ENCODE data around the gene CFAP107. TPM values are rescaled to one million over a fixed set of nuclear protein-coding genes. Genes with fewer than 3 reads are reported as not detected.

Gene CFAP107
- total and polyA plus RNA-seq, 2 experiments from 2014 or later: 0.07 TPM; not detected in 1

GRCh38 chr1:12741946-12742345, 4.1 kb upstream of the CFAP107 start (continued):
- TF ChIP-seq, protein P1, sequence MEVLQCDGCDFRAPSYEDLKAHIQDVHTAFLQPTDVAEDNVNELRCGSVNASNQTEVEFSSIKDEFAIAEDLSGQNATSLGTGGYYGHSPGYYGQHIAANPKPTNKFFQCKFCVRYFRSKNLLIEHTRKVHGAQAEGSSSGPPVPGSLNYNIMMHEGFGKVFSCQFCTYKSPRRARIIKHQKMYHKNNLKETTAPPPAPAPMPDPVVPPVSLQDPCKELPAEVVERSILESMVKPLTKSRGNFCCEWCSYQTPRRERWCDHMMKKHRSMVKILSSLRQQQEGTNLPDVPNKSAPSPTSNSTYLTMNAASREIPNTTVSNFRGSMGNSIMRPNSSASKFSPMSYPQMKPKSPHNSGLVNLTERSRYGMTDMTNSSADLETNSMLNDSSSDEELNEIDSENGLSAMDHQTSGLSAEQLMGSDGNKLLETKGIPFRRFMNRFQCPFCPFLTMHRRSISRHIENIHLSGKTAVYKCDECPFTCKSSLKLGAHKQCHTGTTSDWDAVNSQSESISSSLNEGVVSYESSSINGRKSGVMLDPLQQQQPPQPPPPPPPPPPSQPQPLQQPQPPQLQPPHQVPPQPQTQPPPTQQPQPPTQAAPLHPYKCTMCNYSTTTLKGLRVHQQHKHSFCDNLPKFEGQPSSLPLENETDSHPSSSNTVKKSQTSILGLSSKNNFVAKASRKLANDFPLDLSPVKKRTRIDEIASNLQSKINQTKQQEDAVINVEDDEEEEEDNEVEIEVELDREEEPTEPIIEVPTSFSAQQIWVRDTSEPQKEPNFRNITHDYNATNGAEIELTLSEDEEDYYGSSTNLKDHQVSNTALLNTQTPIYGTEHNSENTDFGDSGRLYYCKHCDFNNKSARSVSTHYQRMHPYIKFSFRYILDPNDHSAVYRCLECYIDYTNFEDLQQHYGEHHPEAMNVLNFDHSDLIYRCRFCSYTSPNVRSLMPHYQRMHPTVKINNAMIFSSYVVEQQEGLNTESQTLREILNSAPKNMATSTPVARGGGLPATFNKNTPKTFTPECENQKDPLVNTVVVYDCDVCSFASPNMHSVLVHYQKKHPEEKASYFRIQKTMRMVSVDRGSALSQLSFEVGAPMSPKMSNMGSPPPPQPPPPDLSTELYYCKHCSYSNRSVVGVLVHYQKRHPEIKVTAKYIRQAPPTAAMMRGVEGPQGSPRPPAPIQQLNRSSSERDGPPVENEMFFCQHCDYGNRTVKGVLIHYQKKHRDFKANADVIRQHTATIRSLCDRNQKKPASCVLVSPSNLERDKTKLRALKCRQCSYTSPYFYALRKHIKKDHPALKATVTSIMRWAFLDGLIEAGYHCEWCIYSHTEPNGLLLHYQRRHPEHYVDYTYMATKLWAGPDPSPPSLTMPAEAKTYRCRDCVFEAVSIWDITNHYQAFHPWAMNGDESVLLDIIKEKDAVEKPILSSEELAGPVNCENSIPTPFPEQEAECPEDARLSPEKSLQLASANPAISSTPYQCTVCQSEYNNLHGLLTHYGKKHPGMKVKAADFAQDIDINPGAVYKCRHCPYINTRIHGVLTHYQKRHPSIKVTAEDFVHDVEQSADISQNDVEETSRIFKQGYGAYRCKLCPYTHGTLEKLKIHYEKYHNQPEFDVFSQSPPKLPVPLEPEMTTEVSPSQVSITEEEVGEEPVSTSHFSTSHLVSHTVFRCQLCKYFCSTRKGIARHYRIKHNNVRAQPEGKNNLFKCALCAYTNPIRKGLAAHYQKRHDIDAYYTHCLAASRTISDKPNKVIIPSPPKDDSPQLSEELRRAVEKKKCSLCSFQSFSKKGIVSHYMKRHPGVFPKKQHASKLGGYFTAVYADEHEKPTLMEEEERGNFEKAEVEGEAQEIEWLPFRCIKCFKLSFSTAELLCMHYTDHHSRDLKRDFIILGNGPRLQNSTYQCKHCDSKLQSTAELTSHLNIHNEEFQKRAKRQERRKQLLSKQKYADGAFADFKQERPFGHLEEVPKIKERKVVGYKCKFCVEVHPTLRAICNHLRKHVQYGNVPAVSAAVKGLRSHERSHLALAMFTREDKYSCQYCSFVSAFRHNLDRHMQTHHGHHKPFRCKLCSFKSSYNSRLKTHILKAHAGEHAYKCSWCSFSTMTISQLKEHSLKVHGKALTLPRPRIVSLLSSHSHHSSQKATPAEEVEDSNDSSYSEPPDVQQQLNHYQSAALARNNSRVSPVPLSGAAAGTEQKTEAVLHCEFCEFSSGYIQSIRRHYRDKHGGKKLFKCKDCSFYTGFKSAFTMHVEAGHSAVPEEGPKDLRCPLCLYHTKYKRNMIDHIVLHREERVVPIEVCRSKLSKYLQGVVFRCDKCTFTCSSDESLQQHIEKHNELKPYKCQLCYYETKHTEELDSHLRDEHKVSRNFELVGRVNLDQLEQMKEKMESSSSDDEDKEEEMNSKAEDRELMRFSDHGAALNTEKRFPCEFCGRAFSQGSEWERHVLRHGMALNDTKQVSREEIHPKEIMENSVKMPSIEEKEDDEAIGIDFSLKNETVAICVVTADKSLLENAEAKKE (CRISPR knock-in tag; IDR thresholded peaks at IDR 0.05): no peak
- TF ChIP-seq CTCF (conservative IDR thresholded peaks at IDR 0.05; ENCODE audit: low read depth in 2 of 2) (no peak), EZH2phosphoT487 (IDR thresholded peaks at IDR 0.05; ENCODE audit: unreplicated experiment) (no peak), ZNF114 (CRISPR knock-in tag; IDR thresholded peaks at IDR 0.05) (no peak), NANOG (IDR thresholded peaks at IDR 0.05; ENCODE audit: borderline replicate concordance) (no peak), JUNB (IDR thresholded peaks at IDR 0.05; ENCODE audit: unreplicated experiment) (no peak), POLR2AphosphoS5 (IDR thresholded peaks at IDR 0.05; ENCODE audit: low read depth) (no peak), STAT1 (IDR thresholded peaks at IDR 0.05; ENCODE audit: unreplicated experiment) (no peak), ZNF331 (CRISPR knock-in tag; IDR thresholded peaks at IDR 0.05; ENCODE audit: low read depth) (no peak)
